Stomach smooth muscle (tissue), 2 donors: ENCODE data around the gene ZFP42.
"Not testable (repeated sequence)": the region's sequence is repeated elsewhere in the genome, so short reads cannot be mapped to it uniquely, and the experiment has no call there.

ENCODE experiments used
- H3K27ac ChIP-seq: one replicate; pipeline ENCODE4 v1.7.0; 2013; ENCODE audit warnings: mild to moderate bottlenecking, low read length, inconsistent platforms
- H3K27me3 ChIP-seq, 2 donors: one replicate each; pipeline ENCODE4 v1.7.0; 2013; ENCODE audit warnings: low read length in 2 of 2; ENCODE audit not compliant: insufficient read depth in 2 of 2, control insufficient read depth in 1 of 2
- H3K36me3 ChIP-seq, 2 donors: one replicate each; pipeline ENCODE4 v1.7.0; 2013; ENCODE audit warnings: low read length in 2 of 2; ENCODE audit not compliant: control insufficient read depth in 2 of 2, insufficient read depth in 2 of 2
- H3K4me1 ChIP-seq: one replicate; pipeline ENCODE4 v1.7.0; 2013; ENCODE audit warnings: low read length; ENCODE audit not compliant: control insufficient read depth, insufficient read depth
- H3K4me3 ChIP-seq, 2 donors: one replicate each; pipeline ENCODE4 v1.7.0; 2013; ENCODE audit warnings: low read length in 2 of 2
- H3K9ac ChIP-seq, 2 donors: one replicate each; pipeline ENCODE4 v1.7.0; 2013; ENCODE audit warnings: low read length in 2 of 2, mild to moderate bottlenecking in 1 of 2
- H3K9me3 ChIP-seq, 2 donors: one replicate each; pipeline ENCODE4 v1.7.0; 2013; ENCODE audit warnings: low read length in 2 of 2; ENCODE audit not compliant: control insufficient read depth in 2 of 2
- donor health status: healthy.
- donor health status: Pancreatic carcinoma.

Gene ZFP42

DNA sequence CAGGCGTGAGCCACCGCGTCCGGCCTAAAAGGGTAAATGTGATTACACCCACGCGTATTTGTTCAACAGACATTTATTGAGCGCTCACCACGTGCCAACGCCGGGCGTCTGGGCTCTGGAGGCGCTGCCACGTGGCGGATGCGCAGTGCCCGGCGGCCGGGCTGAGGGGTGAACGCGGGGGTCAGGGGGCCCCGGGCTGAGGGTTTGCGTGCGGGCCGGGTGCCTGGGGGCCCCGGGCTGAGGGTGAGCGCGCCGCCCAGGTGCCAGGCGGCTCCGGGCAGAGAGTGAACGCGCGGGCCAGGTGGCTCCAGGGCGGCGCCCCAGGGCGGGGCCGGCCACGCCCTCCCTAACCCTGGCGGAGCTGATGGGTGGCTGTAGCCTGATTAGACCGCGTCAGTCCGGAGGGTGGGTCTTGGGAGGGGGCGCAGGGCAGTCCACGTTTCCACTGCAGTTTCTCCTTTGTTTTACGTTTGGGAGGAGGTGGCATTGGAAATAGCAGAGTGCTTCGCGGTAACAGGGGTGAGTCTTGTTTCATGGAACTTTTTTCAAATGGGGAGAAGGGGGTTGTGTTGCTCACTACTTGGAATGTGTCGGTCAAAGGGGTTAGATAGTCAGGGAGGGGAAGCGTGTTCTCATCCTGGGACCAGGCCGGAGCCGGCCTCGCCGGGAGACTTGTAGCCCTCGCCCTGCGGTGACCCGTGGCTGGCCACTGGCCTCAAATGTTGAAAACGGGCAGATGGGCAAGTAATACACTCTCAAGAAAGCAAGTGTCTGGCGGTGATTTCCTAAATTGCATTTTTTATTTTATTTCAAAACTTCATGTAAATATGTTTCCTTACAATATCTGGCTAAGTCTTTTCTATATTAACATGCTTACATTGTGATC lies at the start of gene ZFP42:
Gene ZFP42 (plus strand): TSS at position 450 of the 886 bp plus-strand sequence. CDS start 7,037 bp downstream, outside the sequence.
- Histone ChIP-seq H3K27ac (no peak within 1 kb of the TSS), H3K27me3 (peaks cover 3 to 4% of the 10 kb centered on the region in 2 donors), H3K9ac (no peak within 1 kb of the TSS), H3K4me1 (no peaks in the 10 kb centered on the region), H3K36me3 (no peaks in the 10 kb centered on the region), H3K4me3 (no peak within 1 kb of the TSS), H3K9me3 (peaks cover 0 to 6% of the 10 kb centered on the region in 2 donors)

DNA sequence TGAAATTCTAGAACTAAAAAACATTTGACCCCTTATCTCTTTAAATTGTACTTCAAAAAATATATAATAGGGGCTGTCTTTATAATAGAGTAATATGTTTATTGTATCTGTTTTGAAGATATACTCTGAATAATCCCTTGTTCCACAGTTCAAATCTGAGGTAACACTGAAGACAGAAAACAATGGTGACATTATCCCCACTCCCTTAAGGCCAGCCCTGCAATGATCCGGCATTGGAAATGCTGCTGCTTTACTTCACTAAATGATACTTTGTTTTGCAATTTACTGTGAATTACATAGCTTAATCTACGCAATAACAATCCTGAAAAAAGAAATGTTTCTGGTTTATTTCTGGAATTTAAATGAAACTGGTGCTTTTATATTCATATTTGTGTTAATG lies 34.4 kb upstream of the ZFP42 start:
- H3K9ac ChIP-seq: no peak overlapping the region
- no peaks in the 10 kb centered on the region for H3K9me3 ChIP-seq
- H3K27me3 ChIP-seq: no peaks in the 10 kb centered on the region
- no peaks in the 10 kb centered on the region for H3K36me3 ChIP-seq
- H3K4me3 ChIP-seq: no peak overlapping the region
- no peak overlapping the region for H3K27ac ChIP-seq
- no peaks in the 10 kb centered on the region for H3K4me1 ChIP-seq

DNA sequence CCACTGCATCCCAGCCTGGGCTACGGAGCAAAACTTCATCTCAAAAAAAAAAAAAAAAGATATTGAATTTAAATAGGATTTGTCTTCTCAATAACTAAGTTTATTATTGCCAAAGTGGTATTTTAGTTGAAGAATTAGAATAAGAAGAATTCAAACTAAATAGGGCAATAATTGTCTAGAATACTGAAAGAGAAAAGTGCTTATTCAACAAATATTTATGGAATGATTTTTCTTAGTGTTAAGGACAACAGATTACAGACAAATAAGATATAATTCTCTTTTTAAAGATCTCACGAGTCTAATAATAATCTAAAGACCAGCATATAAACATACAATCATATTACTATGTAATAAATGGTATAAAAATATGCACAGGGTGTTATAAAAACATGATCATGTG lies 33.6 kb upstream of the ZFP42 start:
- Histone ChIP-seq H3K27me3 (no peaks in the 10 kb centered on the region), H3K9ac (no peak overlapping the region), H3K27ac (no peak overlapping the region), H3K36me3 (no peaks in the 10 kb centered on the region), H3K4me3 (no peak overlapping the region), H3K4me1 (no peaks in the 10 kb centered on the region), H3K9me3 (no peaks in the 10 kb centered on the region)

- H3K4me1 ChIP-seq: no peaks in the 10 kb centered on the region
- no peak overlapping the region for H3K27ac ChIP-seq
- H3K9ac ChIP-seq: no peak overlapping the region
- no peaks in the 10 kb centered on the region for H3K36me3 ChIP-seq
- no peaks in the 10 kb centered on the region for H3K9me3 ChIP-seq
- no peaks in the 10 kb centered on the region for H3K27me3 ChIP-seq
- no peak overlapping the region for H3K4me3 ChIP-seq
These were observed 32.6 kb upstream of the ZFP42 start for GRCh38 chr4:187962926-187963325.

GRCh38 chr4:187965726-187966125 lies 29.8 kb upstream of the ZFP42 start:
- Histone ChIP-seq H3K36me3 (no peaks in the 10 kb centered on the region), H3K4me1 (no peaks in the 10 kb centered on the region), H3K9ac (no peak overlapping the region), H3K27ac (no peak overlapping the region), H3K4me3 (no peak overlapping the region), H3K27me3 (no peaks in the 10 kb centered on the region), H3K9me3 (no peaks in the 10 kb centered on the region)

GRCh38 chr4:187972135-187972534 lies 23.4 kb upstream of the ZFP42 start:
- Histone ChIP-seq H3K9me3 (no peaks in the 10 kb centered on the region), H3K4me1 (no peaks in the 10 kb centered on the region), H3K9ac (no peak overlapping the region), H3K4me3 (no peak overlapping the region), H3K27ac (no peak overlapping the region), H3K36me3 (no peaks in the 10 kb centered on the region), H3K27me3 (no peaks in the 10 kb centered on the region)

DNA sequence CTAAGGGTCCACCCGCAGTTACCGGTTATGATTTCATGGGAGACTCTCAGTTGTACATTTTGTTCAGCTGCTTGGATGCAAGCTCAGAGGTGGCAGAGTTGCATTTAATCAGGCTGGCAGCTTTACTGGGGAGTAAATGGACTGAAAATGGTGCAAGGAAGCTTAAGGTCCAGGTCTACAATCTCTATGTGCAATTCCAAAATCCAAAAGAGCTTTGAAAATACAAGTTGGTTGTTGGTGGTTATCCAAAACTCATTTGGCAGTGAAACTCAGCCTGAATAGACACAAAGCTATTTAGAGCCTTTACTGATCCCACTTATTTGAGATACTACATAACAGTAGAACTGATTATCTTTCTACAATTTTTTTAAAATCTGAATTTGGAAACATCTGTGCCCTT lies 11.8 kb upstream of the ZFP42 start:
- H3K27ac ChIP-seq: no peak overlapping the region
- H3K27me3 ChIP-seq: no peaks in the 10 kb centered on the region
- no peaks in the 10 kb centered on the region for H3K9me3 ChIP-seq
- H3K4me3 ChIP-seq: no peak overlapping the region
- H3K4me1 ChIP-seq: no peaks in the 10 kb centered on the region
- no peak overlapping the region for H3K9ac ChIP-seq
- no peaks in the 10 kb centered on the region for H3K36me3 ChIP-seq

DNA sequence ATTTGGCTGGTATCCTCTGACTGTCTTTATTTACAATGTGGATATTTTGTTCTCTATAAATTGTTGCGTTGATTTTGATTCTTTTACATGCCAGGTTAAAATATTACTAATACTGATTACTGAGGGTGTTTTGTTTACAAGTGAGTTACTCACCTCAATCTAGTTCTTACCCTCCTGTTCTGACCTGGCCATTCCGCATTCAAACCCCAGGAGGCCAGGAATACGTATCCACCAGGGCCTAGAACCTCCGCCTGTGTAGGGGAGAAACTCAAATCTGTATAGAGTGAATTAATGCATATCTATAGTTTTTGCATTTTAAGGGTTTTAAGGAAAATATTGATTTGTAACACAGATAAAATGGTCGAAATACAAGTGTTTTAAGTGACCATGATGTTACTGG lies 2.6 kb upstream of the ZFP42 start:
- no peaks in the 10 kb centered on the region for H3K4me1 ChIP-seq
- H3K4me3 ChIP-seq: no peak overlapping the region
- H3K27me3 ChIP-seq: peaks cover 3 to 4% of the 10 kb centered on the region in 2 donors
- no peaks in the 10 kb centered on the region for H3K36me3 ChIP-seq
- no peak overlapping the region for H3K9ac ChIP-seq
- peaks cover 0 to 6% of the 10 kb centered on the region in 2 donors for H3K9me3 ChIP-seq
- H3K27ac ChIP-seq: no peak overlapping the region

GRCh38 chr4:187993827-187994226 lies 1.7 kb upstream of the ZFP42 start:
- peaks cover 0 to 6% of the 10 kb centered on the region in 2 donors for H3K9me3 ChIP-seq
- H3K4me3 ChIP-seq: no peak overlapping the region
- H3K4me1 ChIP-seq: no peaks in the 10 kb centered on the region
- no peak overlapping the region for H3K27ac ChIP-seq
- H3K27me3 ChIP-seq: peaks cover 3 to 4% of the 10 kb centered on the region in 2 donors
- no peaks in the 10 kb centered on the region for H3K36me3 ChIP-seq
- H3K9ac ChIP-seq: no peak overlapping the region

GRCh38 chr4:187996502-187997177 lies 1.1 kb downstream of the ZFP42 start:
- Histone ChIP-seq H3K27ac (no peak overlapping the region), H3K4me3 (no peak overlapping the region), H3K36me3 (no peaks in the 10 kb centered on the region), H3K27me3 (peaks cover 3 to 4% of the 10 kb centered on the region in 2 donors), H3K9ac (no peak overlapping the region), H3K9me3 (peaks cover 0 to 6% of the 10 kb centered on the region in 2 donors), H3K4me1 (no peaks in the 10 kb centered on the region)

DNA sequence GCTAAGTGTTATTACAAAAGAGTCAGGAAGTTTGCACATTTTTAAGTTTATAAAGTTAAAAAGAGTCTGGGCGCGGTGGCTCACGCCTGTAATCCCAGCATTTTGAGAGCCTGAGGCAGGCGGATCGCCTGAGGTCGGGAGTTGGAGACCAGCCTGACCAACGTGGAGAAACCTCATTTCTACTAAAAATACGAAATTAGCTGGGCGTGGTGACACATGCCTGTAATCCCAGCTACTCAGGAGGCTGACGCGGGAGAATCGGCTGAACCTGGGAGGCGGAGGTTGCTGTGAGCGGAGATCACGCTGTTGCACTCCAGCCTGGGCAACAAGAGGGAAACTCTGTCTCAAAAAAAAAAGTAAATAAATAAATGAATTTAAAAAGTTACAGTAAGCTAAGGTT lies 2.4 kb downstream of the ZFP42 start:
- H3K27me3 ChIP-seq, H3K4me3 ChIP-seq, H3K9me3 ChIP-seq, H3K4me1 ChIP-seq, H3K36me3 ChIP-seq, H3K9ac ChIP-seq, H3K27ac ChIP-seq: not testable (repeated sequence)
